GM20431 (cell line): Measurements from ENCODE around the gene TRIM44.

Experiments used
- in situ Hi-C: fragments of 300-500 bp; cut with MseI, MboI; formaldehyde crosslinking; loops from one replicate; pipeline ENCODE4 v1.15.0; 2020; ENCODE audit warnings: low sequenced_read_pairs; ENCODE audit not compliant: unreplicated experiment

Gene TRIM44

GRCh38 chr11:35802221-35802620 is 139.6 kb downstream of the TRIM44 start:
- in situ Hi-C loops, result no loop called here

- in situ Hi-C loops, result no loop called here
Observed at GRCh38 chr11:35802672-35803071, 140.1 kb downstream of the TRIM44 start.

- in situ Hi-C loops, result no loop called here
Observed at GRCh38 chr11:35803115-35803514, 140.5 kb downstream of the TRIM44 start.

GRCh38 chr11:35804451-35805040 is 142.0 kb downstream of the TRIM44 start:
- in situ Hi-C loops, result no loop called here

GRCh38 chr11:35809561-35809960 is 147.0 kb downstream of the TRIM44 start:
- in situ Hi-C loops, result no loop called here

GRCh38 chr11:35810045-35810645 is 147.6 kb downstream of the TRIM44 start:
- in situ Hi-C loops, result no loop called here

GRCh38 chr11:35811783-35812182 is 149.2 kb downstream of the TRIM44 start:
- in situ Hi-C loops, result no loop called here

- in situ Hi-C loops, result no loop called here
Observed at GRCh38 chr11:35812828-35813227, 150.3 kb downstream of the TRIM44 start.

GRCh38 chr11:35814081-35814695 is 151.6 kb downstream of the TRIM44 start:
- in situ Hi-C loops, result no loop called here

- in situ Hi-C loops, result no loop called here
Observed at GRCh38 chr11:35814720-35815305, 152.2 kb downstream of the TRIM44 start.

- in situ Hi-C loops, result no loop called here
Observed at GRCh38 chr11:35815556-35816315, 153.2 kb downstream of the TRIM44 start.

GRCh38 chr11:35820614-35821013 is 158.0 kb downstream of the TRIM44 start:
- in situ Hi-C loops, result loop anchor here (10.0 kb wide), 1 partner anchor 206 kb away; the partner anchor contains the start of gene FJX1

- in situ Hi-C loops, result loop anchor here (10.0 kb wide), 1 partner anchor 208 kb away; the partner anchor contains the start of gene FJX1
Observed at GRCh38 chr11:35822815-35823495, 160.4 kb downstream of the TRIM44 start.

GRCh38 chr11:35823742-35824298 is 161.2 kb downstream of the TRIM44 start:
- in situ Hi-C loops, result loop anchor here (10.0 kb wide), 1 partner anchor 209 kb away; the partner anchor contains the start of gene FJX1

GRCh38 chr11:35825386-35825785 is 162.8 kb downstream of the TRIM44 start:
- in situ Hi-C loops, result loop anchor here (10.0 kb wide), 1 partner anchor 211 kb away; the partner anchor contains the start of gene FJX1

- in situ Hi-C loops, result loop anchor here (10.0 kb wide), 1 partner anchor 211 kb away; the partner anchor contains the start of gene FJX1
Observed at GRCh38 chr11:35826006-35826405, 163.4 kb downstream of the TRIM44 start.

GRCh38 chr11:35826949-35827348 is 164.4 kb downstream of the TRIM44 start:
- in situ Hi-C loops, result loop anchor here (10.0 kb wide), 1 partner anchor 212 kb away; the partner anchor contains the start of gene FJX1

GRCh38 chr11:35836205-35836604 is 173.6 kb downstream of the TRIM44 start:
- in situ Hi-C loops, result no loop called here

GRCh38 chr11:35838071-35838470 is 175.5 kb downstream of the TRIM44 start:
- in situ Hi-C loops, result no loop called here
